Choroid plexus epithelial cell (primary cell): ENCODE results near the gene SIRT5.

ENCODE experiments used
- DNase-seq: peaks from one replicate; pipeline ENCODE4 v3.0.0-alpha.2; 2010; ENCODE audit warnings: low read depth
- H3K4me3 ChIP-seq: 2 replicates; pipeline ENCODE4 v1.5.1; 2011; ENCODE audit warnings: low read depth, mild to moderate bottlenecking, control low read depth, low read length, moderate library complexity
- TF ChIP-seq, protein P1 (sequence below): conservative IDR thresholded peaks from 2 replicates; pipeline ENCODE4 v1.5.1; 2011; ENCODE audit warnings: low read depth, mild to moderate bottlenecking, control low read depth, inconsistent platforms, low read length, moderate library complexity

The SIRT5 gene

DNA sequence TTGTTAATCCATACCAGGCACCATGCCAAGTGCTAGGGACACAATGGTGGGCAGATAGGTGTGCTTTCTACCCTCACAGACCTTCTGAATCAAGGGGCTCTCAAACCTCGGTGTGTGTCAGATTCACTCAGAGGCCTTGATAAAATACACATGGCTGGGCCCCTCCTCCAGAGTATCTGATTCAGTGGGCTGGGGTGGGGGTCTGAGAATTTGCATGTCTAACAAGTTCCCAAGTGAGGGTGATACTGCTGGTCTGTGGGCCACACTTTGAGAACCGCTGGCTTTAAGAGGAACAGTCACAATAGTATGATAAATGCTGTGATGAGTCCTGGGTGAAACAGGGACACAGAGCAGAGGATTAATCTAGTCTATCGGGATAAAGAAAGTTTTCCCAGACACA lies 35.8 kb upstream of the SIRT5 start:
- H3K4me3 ChIP-seq, result no peak overlapping the region
- TF ChIP-seq, protein P1, sequence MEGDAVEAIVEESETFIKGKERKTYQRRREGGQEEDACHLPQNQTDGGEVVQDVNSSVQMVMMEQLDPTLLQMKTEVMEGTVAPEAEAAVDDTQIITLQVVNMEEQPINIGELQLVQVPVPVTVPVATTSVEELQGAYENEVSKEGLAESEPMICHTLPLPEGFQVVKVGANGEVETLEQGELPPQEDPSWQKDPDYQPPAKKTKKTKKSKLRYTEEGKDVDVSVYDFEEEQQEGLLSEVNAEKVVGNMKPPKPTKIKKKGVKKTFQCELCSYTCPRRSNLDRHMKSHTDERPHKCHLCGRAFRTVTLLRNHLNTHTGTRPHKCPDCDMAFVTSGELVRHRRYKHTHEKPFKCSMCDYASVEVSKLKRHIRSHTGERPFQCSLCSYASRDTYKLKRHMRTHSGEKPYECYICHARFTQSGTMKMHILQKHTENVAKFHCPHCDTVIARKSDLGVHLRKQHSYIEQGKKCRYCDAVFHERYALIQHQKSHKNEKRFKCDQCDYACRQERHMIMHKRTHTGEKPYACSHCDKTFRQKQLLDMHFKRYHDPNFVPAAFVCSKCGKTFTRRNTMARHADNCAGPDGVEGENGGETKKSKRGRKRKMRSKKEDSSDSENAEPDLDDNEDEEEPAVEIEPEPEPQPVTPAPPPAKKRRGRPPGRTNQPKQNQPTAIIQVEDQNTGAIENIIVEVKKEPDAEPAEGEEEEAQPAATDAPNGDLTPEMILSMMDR, result no peak
- DNase-seq, result no peak

DNA sequence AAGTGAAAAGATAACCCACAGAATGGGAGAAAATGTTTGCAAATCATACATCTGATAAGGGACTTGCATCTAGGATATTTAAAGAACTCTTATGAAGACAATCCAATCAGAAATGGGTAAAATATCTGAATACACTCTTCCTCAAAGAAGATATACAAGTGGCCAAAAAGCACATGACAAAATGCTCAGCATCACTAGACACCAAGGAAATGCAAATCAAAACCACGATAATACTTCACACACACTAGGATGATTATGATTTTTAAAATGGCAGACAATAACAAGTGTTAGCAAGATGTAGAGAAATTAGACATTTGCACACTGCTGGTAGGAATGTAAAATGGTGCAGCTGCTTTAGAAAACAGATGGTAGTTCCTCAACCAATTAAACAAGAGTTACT lies 34.8 kb upstream of the SIRT5 start:
- no peak overlapping the region for H3K4me3 ChIP-seq
- no peak for DNase-seq
- TF ChIP-seq, protein P1, result no peak

DNA sequence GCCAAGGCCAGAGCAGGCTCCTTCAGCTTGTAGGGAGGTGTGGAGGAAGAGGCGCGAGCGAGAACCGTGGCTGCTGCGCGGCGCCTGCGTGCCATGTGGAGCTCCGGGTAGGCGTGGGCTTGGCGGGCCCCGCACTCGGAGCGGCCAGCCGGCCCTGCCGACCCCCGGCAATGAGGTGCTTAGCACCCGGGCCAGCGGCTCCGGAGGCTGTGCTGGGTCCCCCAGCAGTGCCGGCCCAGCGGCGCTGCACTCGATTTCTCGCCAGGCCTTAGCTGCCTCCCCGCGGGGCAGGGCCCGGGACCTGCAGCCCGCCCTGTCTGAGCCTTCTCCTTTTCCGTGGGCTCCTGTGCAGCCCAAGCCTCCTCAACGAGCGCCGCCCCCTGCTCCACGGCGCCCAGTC lies 32.9 kb upstream of the SIRT5 start:
- TF ChIP-seq, protein P1, result no peak
- no peak overlapping the region for H3K4me3 ChIP-seq
- no peak for DNase-seq

DNA sequence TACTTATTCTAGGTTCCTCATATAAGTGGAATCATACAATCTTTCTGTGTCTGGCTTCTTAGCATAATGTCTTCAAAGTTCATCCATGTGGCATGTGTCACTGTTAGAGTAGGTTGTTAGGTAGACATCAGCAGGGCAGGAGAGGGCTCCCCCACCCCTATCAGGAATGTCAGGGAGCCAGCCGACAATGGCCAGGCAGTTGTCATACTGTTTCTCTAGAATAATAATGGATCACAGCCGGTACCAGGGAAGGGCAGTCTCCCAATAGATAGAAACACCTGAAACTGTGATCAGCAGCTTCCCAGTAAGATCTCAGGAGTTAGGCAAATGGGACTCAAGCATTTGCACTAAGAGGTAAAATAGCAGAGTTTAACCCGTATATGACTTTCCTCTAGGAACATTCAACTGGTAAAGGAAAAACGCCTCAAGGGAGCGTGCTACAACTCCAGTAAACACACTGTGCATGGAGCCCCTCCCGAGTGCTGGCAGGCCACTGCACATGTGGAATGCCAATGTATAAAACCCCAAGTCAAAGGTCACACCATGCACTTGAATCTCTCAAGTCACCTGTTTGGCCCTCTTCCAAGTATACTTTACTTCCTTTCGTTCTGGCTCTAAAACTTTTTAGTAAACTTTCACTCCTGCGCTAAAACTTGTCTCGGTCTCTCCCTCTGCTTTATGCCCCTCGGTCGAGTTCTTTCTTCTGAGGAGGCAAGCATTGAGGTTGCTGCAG lies 29.8 kb upstream of the SIRT5 start:
- TF ChIP-seq, protein P1, result no peak
- no peak overlapping the region for H3K4me3 ChIP-seq
- DNase-seq, result no peak

DNA sequence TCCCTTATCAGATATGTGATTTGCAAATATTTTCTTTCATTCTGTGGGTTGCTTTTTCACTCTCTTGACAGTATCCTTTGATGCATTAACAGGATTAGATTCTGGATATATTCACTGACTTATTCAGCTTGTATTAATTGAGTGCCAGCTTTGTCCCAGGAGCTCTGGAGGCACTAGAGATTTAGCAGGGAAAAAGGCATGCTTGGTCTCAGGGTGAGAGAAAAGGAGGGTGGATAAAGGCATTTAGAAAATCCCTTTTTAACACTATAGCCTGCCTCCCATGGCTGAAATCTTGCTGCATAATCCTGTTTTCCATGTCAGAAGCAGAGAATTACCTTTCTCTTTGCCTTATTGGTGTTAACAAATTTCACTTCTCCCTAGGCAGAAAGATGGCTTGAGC lies 28.5 kb upstream of the SIRT5 start:
- no peak for DNase-seq
- H3K4me3 ChIP-seq, result no peak overlapping the region
- TF ChIP-seq, protein P1, result no peak

DNA sequence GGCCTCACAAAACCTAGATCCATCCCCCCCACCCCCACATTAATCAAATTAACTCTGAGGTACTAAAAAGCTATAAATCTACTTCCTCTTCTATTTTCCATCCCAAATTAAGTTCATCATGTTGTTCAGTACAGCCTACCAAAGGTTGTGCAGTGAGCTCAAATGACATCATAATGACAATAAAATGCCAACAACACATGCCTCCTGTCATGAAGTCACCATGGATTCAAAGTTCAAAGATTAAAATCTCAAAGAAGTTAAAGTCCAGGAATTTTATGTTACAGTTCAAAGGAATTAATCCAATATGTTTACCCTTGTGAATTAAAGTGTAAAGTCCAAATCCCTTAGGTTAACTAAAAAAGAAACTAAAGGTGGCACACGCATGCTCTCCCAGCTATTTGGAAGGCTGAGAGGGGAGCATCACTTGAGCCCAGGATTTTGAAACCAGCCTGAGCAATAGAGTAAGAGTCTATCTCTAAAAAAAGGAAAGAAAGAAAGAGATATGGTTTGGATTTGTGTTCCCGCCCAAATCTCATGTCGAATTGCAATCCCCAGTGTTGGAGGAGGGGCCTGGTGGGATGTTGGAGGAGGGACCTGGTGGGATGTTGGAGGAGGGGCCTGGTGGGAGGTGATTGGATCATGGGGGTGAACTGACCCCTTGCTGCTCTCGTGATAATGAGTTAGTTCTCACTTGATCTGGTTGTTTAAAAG lies 25.7 kb upstream of the SIRT5 start:
- TF ChIP-seq, protein P1, result no peak
- no peak for DNase-seq
- H3K4me3 ChIP-seq, result no peak overlapping the region

DNA sequence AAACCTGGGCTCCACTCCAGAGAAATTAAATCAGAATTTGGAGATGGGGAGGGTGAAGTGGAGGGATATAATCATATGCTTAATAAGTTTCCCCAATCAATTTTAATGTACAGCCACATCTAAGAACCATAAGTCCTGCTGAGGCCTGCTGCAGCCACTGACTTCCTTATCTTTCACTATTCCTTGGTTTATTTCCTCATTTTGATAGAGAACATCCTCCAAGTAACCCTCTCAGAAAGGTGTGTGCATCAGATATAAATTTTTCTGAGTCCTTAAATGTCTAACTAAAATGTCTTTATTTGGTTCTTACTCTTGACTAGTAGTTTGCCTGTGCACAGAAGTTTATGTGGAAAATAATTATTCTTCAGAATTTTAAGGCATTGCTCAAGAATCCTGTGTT lies 23.7 kb upstream of the SIRT5 start:
- no peak for DNase-seq
- H3K4me3 ChIP-seq, result no peak overlapping the region
- TF ChIP-seq, protein P1, result no peak
